ENCODE measurements around the gene MLXIPL.
"Not testable (repeated sequence)": the region's sequence is repeated elsewhere in the genome, so short reads cannot be mapped to it uniquely, and the experiment has no call there.

MLXIPL gene

DNA sequence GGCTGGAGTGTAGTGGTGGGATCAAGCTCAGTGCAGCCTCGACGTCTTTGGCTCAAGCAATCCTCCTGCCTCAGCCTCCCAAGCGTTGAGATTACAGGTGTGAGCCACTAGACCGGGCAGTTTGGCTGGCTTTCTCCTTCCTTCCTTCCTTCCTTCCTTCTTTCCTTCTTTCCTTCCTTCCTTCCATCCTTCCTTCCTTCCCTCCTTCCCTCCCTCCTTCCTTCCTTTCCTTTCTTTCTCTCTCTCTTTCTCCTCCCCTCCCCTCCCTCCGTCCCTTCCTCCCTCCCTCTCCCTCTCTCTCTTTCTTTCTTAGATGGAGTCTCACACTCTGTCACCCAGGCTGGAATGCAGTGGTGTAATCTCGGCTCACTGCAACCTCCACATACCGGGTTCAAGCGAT lies 35.7 kb upstream of the MLXIPL start:
- Histone ChIP-seq H3K4ac (ENCODE audit: low read depth, low read length) (no peak overlapping the region), H4K8ac (ENCODE audit: low read depth, low read length) (no peak overlapping the region), H3K18ac (ENCODE audit: low read length) (no peak overlapping the region), H3K23ac (ENCODE audit: low read length) (no peak overlapping the region), H3K4me1 (ENCODE audit: control insufficient read depth, low read depth, low read length) (no peaks in the 10 kb centered on the region), H3K27ac (ENCODE audit: low read depth, low read length) (no peak overlapping the region), H3K79me2 (ENCODE audit: control insufficient read depth, insufficient read depth, low read length) (no peaks in the 10 kb centered on the region), H3K79me1 (ENCODE audit: low read length) (no peaks in the 10 kb centered on the region), H4K5ac (ENCODE audit: low read length) (no peak overlapping the region), H2BK15ac (replicated peaks; ENCODE audit: low read depth) (no peak overlapping the region), H2BK5ac (ENCODE audit: low read length) (no peak overlapping the region), H2BK120ac (ENCODE audit: low read depth, low read length) (no peak overlapping the region), H3K4me3 (ENCODE audit: low read length) (no peak overlapping the region), H2AK5ac (ENCODE audit: low read length) (no peak overlapping the region), H3K36me3 (ENCODE audit: control insufficient read depth, insufficient read depth, low read length) (no peaks in the 10 kb centered on the region), H3K9ac (ENCODE audit: low read length) (no peak overlapping the region), H3K56ac (ENCODE audit: low read length) (no peak overlapping the region), H3K4me2 (ENCODE audit: low read length) (no peak overlapping the region), H3K27me3 (ENCODE audit: insufficient read depth, low read length, poor library complexity) (no peaks in the 10 kb centered on the region)
- no CpG with 5 or more reads among the region's 8 CpGs for WGBS (ENCODE audit: extremely low coverage, insufficient coverage, low lambda C conversion rate)
- DNase-seq = no peak

GRCh38 chr7:73655309-73655708 lies 31.0 kb upstream of the MLXIPL start:
- WGBS (ENCODE audit: extremely low coverage, insufficient coverage, low lambda C conversion rate) = no CpG with 5 or more reads among the region's 4 CpGs
- not testable (repeated sequence) for H3K4ac ChIP-seq (ENCODE audit: low read depth, low read length); DNase-seq; H3K79me2 ChIP-seq (ENCODE audit: control insufficient read depth, insufficient read depth, low read length); H3K23ac ChIP-seq (ENCODE audit: low read length); H3K27ac ChIP-seq (ENCODE audit: low read depth, low read length); H3K36me3 ChIP-seq (ENCODE audit: control insufficient read depth, insufficient read depth, low read length); H3K9ac ChIP-seq (ENCODE audit: low read length); H3K27me3 ChIP-seq (ENCODE audit: insufficient read depth, low read length, poor library complexity); H4K5ac ChIP-seq (ENCODE audit: low read length); H2AK5ac ChIP-seq (ENCODE audit: low read length); H3K56ac ChIP-seq (ENCODE audit: low read length); H2BK120ac ChIP-seq (ENCODE audit: low read depth, low read length); H4K8ac ChIP-seq (ENCODE audit: low read depth, low read length); H3K4me2 ChIP-seq (ENCODE audit: low read length); H2BK5ac ChIP-seq (ENCODE audit: low read length); H2BK15ac ChIP-seq (replicated peaks; ENCODE audit: low read depth); H3K79me1 ChIP-seq (ENCODE audit: low read length); H3K18ac ChIP-seq (ENCODE audit: low read length); H3K4me1 ChIP-seq (ENCODE audit: control insufficient read depth, low read depth, low read length); H3K4me3 ChIP-seq (ENCODE audit: low read length)

- Histone ChIP-seq H3K4ac (ENCODE audit: low read depth, low read length) (no peak overlapping the region), H3K23ac (ENCODE audit: low read length) (no peak overlapping the region), H3K27ac (ENCODE audit: low read depth, low read length) (no peak overlapping the region), H4K5ac (ENCODE audit: low read length) (no peak overlapping the region), H3K9ac (ENCODE audit: low read length) (no peak overlapping the region), H3K36me3 (ENCODE audit: control insufficient read depth, insufficient read depth, low read length) (no peaks in the 10 kb centered on the region), H3K79me2 (ENCODE audit: control insufficient read depth, insufficient read depth, low read length) (no peaks in the 10 kb centered on the region), H2BK15ac (replicated peaks; ENCODE audit: low read depth) (no peak overlapping the region), H2BK120ac (ENCODE audit: low read depth, low read length) (no peak overlapping the region), H3K4me3 (ENCODE audit: low read length) (no peak overlapping the region), H4K8ac (ENCODE audit: low read depth, low read length) (no peak overlapping the region), H3K27me3 (ENCODE audit: insufficient read depth, low read length, poor library complexity) (peaks cover 3% of the 10 kb centered on the region), H3K18ac (ENCODE audit: low read length) (no peak overlapping the region), H3K4me2 (ENCODE audit: low read length) (no peak overlapping the region), H3K4me1 (ENCODE audit: control insufficient read depth, low read depth, low read length) (no peaks in the 10 kb centered on the region), H3K79me1 (ENCODE audit: low read length) (no peaks in the 10 kb centered on the region), H2AK5ac (ENCODE audit: low read length) (no peak overlapping the region), H2BK5ac (ENCODE audit: low read length) (no peak overlapping the region), H3K56ac (ENCODE audit: low read length) (no peak overlapping the region)
- WGBS (ENCODE audit: extremely low coverage, insufficient coverage, low lambda C conversion rate) = no CpG with 5 or more reads among the region's 11 CpGs
- no peak for DNase-seq
Observed at GRCh38 chr7:73652541-73652949, 28.2 kb upstream of the MLXIPL start.

DNA sequence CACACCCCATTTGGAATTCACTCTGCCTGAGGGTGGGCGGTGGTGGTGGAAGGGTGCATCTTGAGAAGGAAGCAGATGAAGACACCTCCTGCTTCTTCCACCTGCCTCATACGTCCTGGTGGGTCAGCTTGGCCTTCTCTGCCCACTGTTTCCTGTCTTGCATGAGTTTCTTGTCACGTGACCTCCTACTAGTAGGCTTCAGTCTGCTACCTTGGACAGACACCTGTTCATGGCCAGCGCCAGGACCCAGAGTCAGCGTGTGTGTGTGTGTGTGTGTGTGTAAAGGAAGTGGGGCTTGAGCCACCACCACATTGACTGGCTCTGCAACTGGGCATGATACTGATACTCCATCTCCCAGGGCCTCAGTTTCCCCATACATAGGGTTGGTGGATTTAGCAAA lies 26.2 kb upstream of the MLXIPL start:
- H4K5ac ChIP-seq (ENCODE audit: low read length) = no peak overlapping the region
- DNase-seq = no peak
- H3K27ac ChIP-seq (ENCODE audit: low read depth, low read length) = no peak overlapping the region
- no peak overlapping the region for H3K18ac ChIP-seq (ENCODE audit: low read length)
- H3K4me2 ChIP-seq (ENCODE audit: low read length) = no peak overlapping the region
- H2AK5ac ChIP-seq (ENCODE audit: low read length) = no peak overlapping the region
- no peak overlapping the region for H3K23ac ChIP-seq (ENCODE audit: low read length)
- H3K9ac ChIP-seq (ENCODE audit: low read length) = no peak overlapping the region
- no peaks in the 10 kb centered on the region for H3K36me3 ChIP-seq (ENCODE audit: control insufficient read depth, insufficient read depth, low read length)
- H3K56ac ChIP-seq (ENCODE audit: low read length) = no peak overlapping the region
- no peak overlapping the region for H3K4me3 ChIP-seq (ENCODE audit: low read length)
- no peak overlapping the region for H2BK5ac ChIP-seq (ENCODE audit: low read length)
- peaks cover 3% of the 10 kb centered on the region for H3K27me3 ChIP-seq (ENCODE audit: insufficient read depth, low read length, poor library complexity)
- no peaks in the 10 kb centered on the region for H3K4me1 ChIP-seq (ENCODE audit: control insufficient read depth, low read depth, low read length)
- H4K8ac ChIP-seq (ENCODE audit: low read depth, low read length) = no peak overlapping the region
- H2BK15ac ChIP-seq (replicated peaks; ENCODE audit: low read depth) = no peak overlapping the region
- WGBS (ENCODE audit: extremely low coverage, insufficient coverage, low lambda C conversion rate) = no CpG with 5 or more reads among the region's 5 CpGs
- H3K79me2 ChIP-seq (ENCODE audit: control insufficient read depth, insufficient read depth, low read length) = no peaks in the 10 kb centered on the region
- H3K4ac ChIP-seq (ENCODE audit: low read depth, low read length) = no peak overlapping the region
- no peak overlapping the region for H2BK120ac ChIP-seq (ENCODE audit: low read depth, low read length)
- H3K79me1 ChIP-seq (ENCODE audit: low read length) = no peaks in the 10 kb centered on the region

DNA sequence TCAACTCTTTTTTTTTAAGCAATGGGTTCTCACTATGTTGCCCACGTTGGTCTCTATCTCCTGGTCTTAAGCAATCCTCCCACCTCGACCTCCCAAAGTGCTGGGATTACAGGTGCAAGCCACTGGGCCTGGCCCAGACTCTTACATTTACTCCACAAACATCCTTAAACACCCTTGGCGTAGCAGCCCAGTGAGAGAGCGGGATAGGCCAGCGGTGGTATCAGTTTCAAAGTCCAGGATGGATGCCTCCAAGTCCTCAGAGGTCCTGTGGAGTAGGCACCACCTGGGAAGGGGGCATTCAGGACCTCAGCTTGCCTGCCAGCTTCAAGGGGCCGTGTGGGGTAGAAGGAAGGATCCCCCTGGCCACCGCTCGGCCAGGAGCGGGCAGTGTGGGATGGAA lies 25.3 kb upstream of the MLXIPL start:
- Histone ChIP-seq H4K5ac (ENCODE audit: low read length) (no peak overlapping the region), H3K4me3 (ENCODE audit: low read length) (no peak overlapping the region), H3K4me1 (ENCODE audit: control insufficient read depth, low read depth, low read length) (no peaks in the 10 kb centered on the region), H2AK5ac (ENCODE audit: low read length) (no peak overlapping the region), H3K4me2 (ENCODE audit: low read length) (no peak overlapping the region), H3K27ac (ENCODE audit: low read depth, low read length) (no peak overlapping the region), H3K27me3 (ENCODE audit: insufficient read depth, low read length, poor library complexity) (peaks cover 3% of the 10 kb centered on the region), H3K9ac (ENCODE audit: low read length) (no peak overlapping the region), H3K23ac (ENCODE audit: low read length) (no peak overlapping the region), H3K36me3 (ENCODE audit: control insufficient read depth, insufficient read depth, low read length) (no peaks in the 10 kb centered on the region), H2BK15ac (replicated peaks; ENCODE audit: low read depth) (no peak overlapping the region), H4K8ac (ENCODE audit: low read depth, low read length) (no peak overlapping the region), H2BK120ac (ENCODE audit: low read depth, low read length) (no peak overlapping the region), H3K79me2 (ENCODE audit: control insufficient read depth, insufficient read depth, low read length) (no peaks in the 10 kb centered on the region), H2BK5ac (ENCODE audit: low read length) (no peak overlapping the region), H3K56ac (ENCODE audit: low read length) (no peak overlapping the region), H3K79me1 (ENCODE audit: low read length) (no peaks in the 10 kb centered on the region), H3K18ac (ENCODE audit: low read length) (no peak overlapping the region), H3K4ac (ENCODE audit: low read depth, low read length) (no peak overlapping the region)
- no peak for DNase-seq
- no CpG with 5 or more reads among the region's 9 CpGs for WGBS (ENCODE audit: extremely low coverage, insufficient coverage, low lambda C conversion rate)

GRCh38 chr7:73648593-73649332 lies 24.4 kb upstream of the MLXIPL start:
- Histone ChIP-seq H3K4me1 (ENCODE audit: control insufficient read depth, low read depth, low read length) (no peaks in the 10 kb centered on the region), H4K8ac (ENCODE audit: low read depth, low read length) (no peak overlapping the region), H3K18ac (ENCODE audit: low read length) (no peak overlapping the region), H3K56ac (ENCODE audit: low read length) (no peak overlapping the region), H3K27me3 (ENCODE audit: insufficient read depth, low read length, poor library complexity) (peaks cover 3% of the 10 kb centered on the region), H2BK15ac (replicated peaks; ENCODE audit: low read depth) (no peak overlapping the region), H3K23ac (ENCODE audit: low read length) (no peak overlapping the region), H3K4me2 (ENCODE audit: low read length) (no peak overlapping the region), H2BK120ac (ENCODE audit: low read depth, low read length) (no peak overlapping the region), H3K79me2 (ENCODE audit: control insufficient read depth, insufficient read depth, low read length) (no peaks in the 10 kb centered on the region), H3K36me3 (ENCODE audit: control insufficient read depth, insufficient read depth, low read length) (no peaks in the 10 kb centered on the region), H3K4ac (ENCODE audit: low read depth, low read length) (no peak overlapping the region), H3K9ac (ENCODE audit: low read length) (no peak overlapping the region), H2BK5ac (ENCODE audit: low read length) (no peak overlapping the region), H3K79me1 (ENCODE audit: low read length) (no peaks in the 10 kb centered on the region), H3K4me3 (ENCODE audit: low read length) (no peak overlapping the region), H2AK5ac (ENCODE audit: low read length) (no peak overlapping the region), H3K27ac (ENCODE audit: low read depth, low read length) (no peak overlapping the region), H4K5ac (ENCODE audit: low read length) (no peak overlapping the region)
- no peak for DNase-seq
- no CpG with 5 or more reads among the region's 1 CpG for WGBS (ENCODE audit: extremely low coverage, insufficient coverage, low lambda C conversion rate)
